ENCODE measurements around the gene CFAP97D2.

DNA sequence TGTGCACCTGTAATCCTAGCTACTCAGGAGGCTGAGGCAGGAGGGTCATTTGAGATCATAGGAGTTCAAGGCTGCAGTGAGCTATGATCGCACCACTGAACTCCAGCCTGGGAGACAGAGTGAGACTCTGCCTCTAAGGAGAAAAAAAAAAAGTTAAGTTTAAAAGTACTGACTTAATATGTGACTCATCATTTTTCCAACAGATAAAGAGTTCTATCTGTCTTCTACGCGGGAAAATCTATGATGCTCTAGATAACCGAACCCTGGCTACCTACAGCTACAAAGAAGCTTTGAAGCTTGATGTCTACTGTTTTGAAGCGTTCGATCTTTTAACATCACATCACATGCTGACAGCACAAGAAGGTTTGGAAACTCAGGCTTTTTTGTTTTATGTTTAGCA is 62.9 kb downstream of the CFAP97D2 start:
- TF ChIP-seq ZNF274 (IDR thresholded peaks at IDR 0.05; ENCODE audit: low read depth, low read length) (no peak), SUZ12 (IDR thresholded peaks at IDR 0.05; ENCODE audit: extremely low read depth, insufficient read depth, insufficient read length) (no peak)
